Stomach smooth muscle (tissue), 2 donors: ENCODE data around the gene KHNYN.

Experiments
- H3K27ac ChIP-seq: one replicate; pipeline ENCODE4 v1.7.0; 2013; ENCODE audit warnings: mild to moderate bottlenecking, low read length, inconsistent platforms
- H3K27me3 ChIP-seq, 2 donors: one replicate each; pipeline ENCODE4 v1.7.0; 2013; ENCODE audit warnings: low read length in 2 of 2; ENCODE audit not compliant: insufficient read depth in 2 of 2, control insufficient read depth in 1 of 2
- H3K36me3 ChIP-seq, 2 donors: one replicate each; pipeline ENCODE4 v1.7.0; 2013; ENCODE audit warnings: low read length in 2 of 2; ENCODE audit not compliant: control insufficient read depth in 2 of 2, insufficient read depth in 2 of 2
- H3K4me1 ChIP-seq: one replicate; pipeline ENCODE4 v1.7.0; 2013; ENCODE audit warnings: low read length; ENCODE audit not compliant: control insufficient read depth, insufficient read depth
- H3K4me3 ChIP-seq, 2 donors: one replicate each; pipeline ENCODE4 v1.7.0; 2013; ENCODE audit warnings: low read length in 2 of 2
- H3K9ac ChIP-seq, 2 donors: one replicate each; pipeline ENCODE4 v1.7.0; 2013; ENCODE audit warnings: low read length in 2 of 2, mild to moderate bottlenecking in 1 of 2
- H3K9me3 ChIP-seq, 2 donors: one replicate each; pipeline ENCODE4 v1.7.0; 2013; ENCODE audit warnings: low read length in 2 of 2; ENCODE audit not compliant: control insufficient read depth in 2 of 2
- donor health status: healthy.
- donor health status: Pancreatic carcinoma.

KHNYN gene

GRCh38 chr14:24434676-24435075 lies 4.9 kb downstream of the KHNYN start:
- Histone ChIP-seq H3K36me3 (peaks cover 54 to 56% of the 10 kb centered on the region in 2 donors), H3K4me1 (peaks cover 46% of the 10 kb centered on the region), H3K27ac (no peak overlapping the region), H3K4me3 (no peak overlapping the region), H3K9me3 (no peaks in the 10 kb centered on the region), H3K9ac (no peak overlapping the region), H3K27me3 (no peaks in the 10 kb centered on the region)

GRCh38 chr14:24435192-24435810 lies 5.5 kb downstream of the KHNYN start:
- H3K27me3 ChIP-seq = no peaks in the 10 kb centered on the region
- H3K9me3 ChIP-seq = no peaks in the 10 kb centered on the region
- H3K4me3 ChIP-seq = no peak overlapping the region
- peaks cover 50% of the 10 kb centered on the region for H3K4me1 ChIP-seq
- H3K27ac ChIP-seq = peak overlapping the region; percentile 69
- H3K36me3 ChIP-seq = peaks cover 59 to 63% of the 10 kb centered on the region in 2 donors
- H3K9ac ChIP-seq = no peak overlapping the region

- peak overlapping the region; percentile 5 to 17 for H3K9ac ChIP-seq
- no peaks in the 10 kb centered on the region for H3K27me3 ChIP-seq
- H3K4me1 ChIP-seq = peaks cover 50% of the 10 kb centered on the region
- H3K27ac ChIP-seq = peak overlapping the region; percentile 69
- H3K9me3 ChIP-seq = no peaks in the 10 kb centered on the region
- peaks cover 65 to 69% of the 10 kb centered on the region in 2 donors for H3K36me3 ChIP-seq
- no peak overlapping the region for H3K4me3 ChIP-seq
These were observed 6.2 kb downstream of the KHNYN start for GRCh38 chr14:24435998-24436354.

GRCh38 chr14:24436355-24437019 lies 6.7 kb downstream of the KHNYN start:
- peaks cover 65 to 66% of the 10 kb centered on the region in 2 donors for H3K36me3 ChIP-seq
- H3K4me3 ChIP-seq = no peak overlapping the region
- H3K27ac ChIP-seq = peak overlapping the region; percentile 69
- peak overlapping the region in 1 of 2 donors; percentile 17 for H3K9ac ChIP-seq
- no peaks in the 10 kb centered on the region for H3K9me3 ChIP-seq
- H3K27me3 ChIP-seq = no peaks in the 10 kb centered on the region
- peaks cover 48% of the 10 kb centered on the region for H3K4me1 ChIP-seq

- Histone ChIP-seq H3K4me1 (peaks cover 46% of the 10 kb centered on the region), H3K27ac (peak overlapping the region; percentile 69), H3K27me3 (no peaks in the 10 kb centered on the region), H3K4me3 (no peak overlapping the region), H3K36me3 (peaks cover 60 to 62% of the 10 kb centered on the region in 2 donors), H3K9me3 (no peaks in the 10 kb centered on the region), H3K9ac (peak overlapping the region in 1 of 2 donors; percentile 42)
These were observed 7.4 kb downstream of the KHNYN start for GRCh38 chr14:24437020-24437735.

- peak overlapping the region in 1 of 2 donors; percentile 42 for H3K9ac ChIP-seq
- peaks cover 57 to 58% of the 10 kb centered on the region in 2 donors for H3K36me3 ChIP-seq
- H3K27me3 ChIP-seq = no peaks in the 10 kb centered on the region
- peaks cover 46% of the 10 kb centered on the region for H3K4me1 ChIP-seq
- H3K4me3 ChIP-seq = no peak overlapping the region
- peak overlapping the region; percentile 41 for H3K27ac ChIP-seq
- H3K9me3 ChIP-seq = no peaks in the 10 kb centered on the region
These were observed 7.9 kb downstream of the KHNYN start for GRCh38 chr14:24437736-24438067.

- no peaks in the 10 kb centered on the region for H3K27me3 ChIP-seq
- no peak overlapping the region for H3K27ac ChIP-seq
- H3K4me1 ChIP-seq = peaks cover 44% of the 10 kb centered on the region
- H3K4me3 ChIP-seq = no peak overlapping the region
- H3K36me3 ChIP-seq = peaks cover 50 to 54% of the 10 kb centered on the region in 2 donors
- H3K9me3 ChIP-seq = no peaks in the 10 kb centered on the region
- H3K9ac ChIP-seq = no peak overlapping the region
These were observed 8.7 kb downstream of the KHNYN start for GRCh38 chr14:24438223-24439097.

- H3K4me1 ChIP-seq = peaks cover 44% of the 10 kb centered on the region
- no peak overlapping the region for H3K27ac ChIP-seq
- H3K9ac ChIP-seq = no peak overlapping the region
- H3K36me3 ChIP-seq = peaks cover 43 to 53% of the 10 kb centered on the region in 2 donors
- no peaks in the 10 kb centered on the region for H3K9me3 ChIP-seq
- no peak overlapping the region for H3K4me3 ChIP-seq
- no peaks in the 10 kb centered on the region for H3K27me3 ChIP-seq
These were observed 9.5 kb downstream of the KHNYN start for GRCh38 chr14:24439257-24439656.

GRCh38 chr14:24439830-24440605 lies 10.3 kb downstream of the KHNYN start:
- no peak overlapping the region for H3K4me3 ChIP-seq
- H3K27me3 ChIP-seq = no peaks in the 10 kb centered on the region
- H3K27ac ChIP-seq = no peak overlapping the region
- peak overlapping the region in 1 of 2 donors; percentile 2 for H3K9ac ChIP-seq
- H3K9me3 ChIP-seq = no peaks in the 10 kb centered on the region
- H3K36me3 ChIP-seq = peaks cover 40 to 49% of the 10 kb centered on the region in 2 donors
- H3K4me1 ChIP-seq = peaks cover 44% of the 10 kb centered on the region
